DND-41 (cell line): ENCODE measurements around the gene PYGM.

Experiments used
- EZH2 ChIP-seq: IDR thresholded peaks from 3 replicates; pipeline ENCODE4 v1.6.1; 2012; ENCODE audit warnings: borderline replicate concordance, low read depth, mild to moderate bottlenecking, moderate library complexity, low read length, inconsistent platforms; ENCODE audit not compliant: severe bottlenecking
- TF ChIP-seq, protein P1 (sequence below): IDR thresholded peaks from 2 replicates; pipeline ENCODE4 v1.5.1; 2012; ENCODE audit warnings: borderline replicate concordance, low read length, moderate library complexity, mild to moderate bottlenecking; ENCODE audit not compliant: poor library complexity, severe bottlenecking; ENCODE audit errors: extremely low read depth

DNA sequence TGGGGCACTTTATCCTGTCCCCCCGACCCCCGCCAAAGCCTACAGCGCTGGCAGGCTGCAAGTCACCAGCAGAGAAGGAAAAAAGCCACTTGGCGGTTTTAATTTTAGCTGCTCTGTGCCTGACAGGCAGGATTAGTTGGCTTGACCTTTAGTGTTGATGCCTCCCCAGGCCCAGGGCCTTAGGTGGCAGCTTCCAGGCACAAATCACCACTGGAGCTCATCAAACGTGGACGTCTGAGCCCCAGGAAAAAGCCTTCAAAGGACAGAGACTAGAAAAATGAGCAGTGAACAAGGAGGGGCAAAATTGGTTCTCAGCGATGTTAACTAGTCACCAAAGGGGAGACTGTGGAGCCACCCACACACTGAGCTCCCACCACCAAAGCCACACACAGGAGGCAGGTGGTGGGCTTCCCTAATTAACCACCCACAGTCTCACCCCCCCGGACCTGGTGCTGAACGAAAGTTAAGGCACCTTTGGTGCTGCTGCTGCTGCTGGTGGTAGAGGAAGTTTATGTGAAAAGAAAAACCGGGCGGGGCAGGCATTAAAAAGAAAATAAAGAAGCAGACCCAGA, 4.4 kb upstream of the PYGM start:
- TF ChIP-seq, protein P1, sequence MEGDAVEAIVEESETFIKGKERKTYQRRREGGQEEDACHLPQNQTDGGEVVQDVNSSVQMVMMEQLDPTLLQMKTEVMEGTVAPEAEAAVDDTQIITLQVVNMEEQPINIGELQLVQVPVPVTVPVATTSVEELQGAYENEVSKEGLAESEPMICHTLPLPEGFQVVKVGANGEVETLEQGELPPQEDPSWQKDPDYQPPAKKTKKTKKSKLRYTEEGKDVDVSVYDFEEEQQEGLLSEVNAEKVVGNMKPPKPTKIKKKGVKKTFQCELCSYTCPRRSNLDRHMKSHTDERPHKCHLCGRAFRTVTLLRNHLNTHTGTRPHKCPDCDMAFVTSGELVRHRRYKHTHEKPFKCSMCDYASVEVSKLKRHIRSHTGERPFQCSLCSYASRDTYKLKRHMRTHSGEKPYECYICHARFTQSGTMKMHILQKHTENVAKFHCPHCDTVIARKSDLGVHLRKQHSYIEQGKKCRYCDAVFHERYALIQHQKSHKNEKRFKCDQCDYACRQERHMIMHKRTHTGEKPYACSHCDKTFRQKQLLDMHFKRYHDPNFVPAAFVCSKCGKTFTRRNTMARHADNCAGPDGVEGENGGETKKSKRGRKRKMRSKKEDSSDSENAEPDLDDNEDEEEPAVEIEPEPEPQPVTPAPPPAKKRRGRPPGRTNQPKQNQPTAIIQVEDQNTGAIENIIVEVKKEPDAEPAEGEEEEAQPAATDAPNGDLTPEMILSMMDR, result no peak
- no peak for TF ChIP-seq EZH2
